ENCODE measurements around the gene PRSS53.

Gene PRSS53

DNA sequence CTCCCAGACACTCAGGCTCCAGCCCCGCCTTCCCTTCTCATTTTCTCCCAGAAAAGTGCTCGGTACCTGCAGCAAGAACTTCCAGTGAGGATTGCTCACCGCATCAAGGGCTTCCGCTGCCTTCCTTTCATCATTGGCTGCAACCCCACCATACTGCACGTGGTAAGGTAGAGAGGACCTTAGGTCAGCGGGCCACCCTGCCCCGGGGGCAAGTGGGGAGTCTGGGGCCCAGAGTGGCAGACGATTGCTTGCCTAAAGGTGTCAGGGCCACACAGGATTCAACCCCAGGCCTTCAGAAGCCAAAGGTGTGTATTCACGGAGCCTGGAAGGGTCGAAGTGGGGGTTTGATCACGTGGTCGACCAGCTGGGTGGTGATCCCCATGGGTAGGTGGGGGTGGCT lies 20.9 kb upstream of the PRSS53 start:
- Histone ChIP-seq H2BK120ac (ENCODE audit: insufficient read depth, low read length, poor library complexity) (no peak overlapping the region), H2BK12ac (ENCODE audit: low read length) (no peak overlapping the region), H3K36me3 (ENCODE audit: control insufficient read depth in 1 of 2, insufficient read depth in 2 of 2, low read length in 2 of 2) (peaks cover 36 to 40% of the 10 kb centered on the region in 2 experiments), H3K14ac (ENCODE audit: low read length) (no peak overlapping the region), H3K4ac (ENCODE audit: low read depth, low read length) (peak overlapping the region; percentile 12), H3K4me2 (ENCODE audit: low read length) (no peak overlapping the region), H3K27ac (ENCODE audit: low read depth, low read length) (no peak overlapping the region), H3K23ac (ENCODE audit: low read length) (no peak overlapping the region), H2BK5ac (ENCODE audit: low read depth, low read length, poor library complexity) (no peak overlapping the region), H3K18ac (ENCODE audit: low read length) (no peak overlapping the region), H2AK5ac (ENCODE audit: low read length) (no peak overlapping the region), H4K8ac (ENCODE audit: low read depth, low read length) (no peak overlapping the region), H3K4me3 (ENCODE audit: low read depth, low read length) (no peak overlapping the region), H3K4me1 (ENCODE audit: control insufficient read depth in 1 of 2, insufficient read depth in 2 of 2, low read length in 2 of 2) (peaks cover 0 to 14% of the 10 kb centered on the region in 2 experiments), H3K79me1 (ENCODE audit: low read length) (peaks cover 6% of the 10 kb centered on the region), H4K12ac (ENCODE audit: low read depth, low read length) (no peak overlapping the region), H4K91ac (ENCODE audit: low read depth, low read length) (no peak overlapping the region), H3K27me3 (ENCODE audit: insufficient read depth, low read length) (no peaks in the 10 kb centered on the region), H2AFZ (ENCODE audit: insufficient read depth, low read length, poor library complexity) (no peak overlapping the region), H3K9ac (ENCODE audit: low read length) (no peak overlapping the region), H3K79me2 (ENCODE audit: control insufficient read depth, insufficient read depth, low read length, poor library complexity) (peaks cover 6% of the 10 kb centered on the region), H3K9me3 (ENCODE audit: insufficient read depth, low read depth, low read length) (peaks cover 1% of the 10 kb centered on the region)
- no peak for DNase-seq
- no CpG with 5 or more reads among the region's 12 CpGs for WGBS (ENCODE audit: extremely low coverage, insufficient coverage, insufficient read length)

DNA sequence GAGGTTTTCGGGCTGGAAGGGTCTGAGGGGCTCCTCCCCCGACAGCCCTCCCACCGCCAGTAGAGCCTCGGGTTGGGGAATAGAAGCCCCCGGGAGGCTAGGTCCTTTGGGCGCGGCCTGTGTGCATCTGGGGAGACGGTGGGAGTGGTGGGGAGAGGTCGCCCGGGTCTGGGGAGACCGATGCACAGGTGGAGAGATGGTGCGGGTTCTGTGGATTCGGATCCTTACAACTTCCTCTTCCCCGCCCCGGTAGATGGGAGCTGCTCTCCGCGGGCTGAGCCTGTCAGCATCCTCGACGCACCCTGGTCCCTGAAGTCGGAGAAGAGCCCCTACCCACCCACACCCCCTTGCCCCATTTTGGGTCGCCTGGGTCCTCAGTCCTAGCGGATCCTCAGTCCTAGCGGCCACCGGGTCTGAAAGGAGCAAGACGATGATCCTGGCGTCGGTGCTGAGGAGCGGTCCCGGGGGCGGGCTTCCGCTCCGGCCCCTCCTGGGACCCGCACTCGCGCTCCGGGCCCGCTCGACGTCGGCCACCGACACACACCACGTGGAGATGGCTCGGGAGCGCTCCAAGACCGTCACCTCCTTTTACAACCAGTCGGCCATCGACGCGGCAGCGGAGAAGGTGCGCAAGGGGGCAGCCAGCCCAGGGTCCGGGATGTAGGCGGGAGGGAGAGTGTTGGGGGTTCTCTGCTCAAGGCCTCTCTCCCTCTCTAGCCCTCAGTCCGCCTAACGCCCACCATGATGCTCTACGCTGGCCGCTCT lies 20.2 kb upstream of the PRSS53 start:
- H3K23ac ChIP-seq (ENCODE audit: low read length): no peak overlapping the region
- peak overlapping the region; percentile 92 for H3K4me2 ChIP-seq (ENCODE audit: low read length)

GRCh38 chr16:31108035-31108793 lies 19.5 kb upstream of the PRSS53 start, which contains the start of gene BCKDK:
Gene BCKDK (plus strand): TSS chr16:31108386. CDS start chr16:31109224, 838 bp downstream.
- Histone ChIP-seq H3K14ac (ENCODE audit: low read length) (peak within 1 kb of the TSS; percentile 99), H4K12ac (ENCODE audit: low read depth, low read length) (peak within 1 kb of the TSS; percentile 96), H2BK12ac (ENCODE audit: low read length) (no peak within 1 kb of the TSS), H3K4me2 (ENCODE audit: low read length) (peak within 1 kb of the TSS; percentile 92), H4K91ac (ENCODE audit: low read depth, low read length) (peak within 1 kb of the TSS; percentile 97), H2BK120ac (ENCODE audit: insufficient read depth, low read length, poor library complexity) (peak within 1 kb of the TSS; percentile 94), H3K79me1 (ENCODE audit: low read length) (peaks cover 6% of the 10 kb centered on the region), H4K8ac (ENCODE audit: low read depth, low read length) (peak within 1 kb of the TSS; percentile 98), H3K18ac (ENCODE audit: low read length) (peak within 1 kb of the TSS; percentile 95), H3K4me1 (ENCODE audit: control insufficient read depth in 1 of 2, insufficient read depth in 2 of 2, low read length in 2 of 2) (peaks cover 0 to 14% of the 10 kb centered on the region in 2 experiments), H3K79me2 (ENCODE audit: control insufficient read depth, insufficient read depth, low read length, poor library complexity) (peaks cover 6% of the 10 kb centered on the region), H3K23ac (ENCODE audit: low read length) (no peak within 1 kb of the TSS), H3K9me3 (ENCODE audit: insufficient read depth, low read depth, low read length) (peaks cover 2% of the 10 kb centered on the region), H3K4ac (ENCODE audit: low read depth, low read length) (peak within 1 kb of the TSS; percentile 96), H3K9ac (ENCODE audit: low read length) (peak within 1 kb of the TSS; percentile 93), H3K27me3 (ENCODE audit: insufficient read depth, low read length) (no peaks in the 10 kb centered on the region), H3K36me3 (ENCODE audit: control insufficient read depth in 1 of 2, insufficient read depth in 2 of 2, low read length in 2 of 2) (peaks cover 36 to 40% of the 10 kb centered on the region in 2 experiments), H3K27ac (ENCODE audit: low read depth, low read length) (no peak within 1 kb of the TSS), H2AK5ac (ENCODE audit: low read length) (peak within 1 kb of the TSS; percentile 83), H2BK5ac (ENCODE audit: low read depth, low read length, poor library complexity) (peak within 1 kb of the TSS; percentile 78), H2AFZ (ENCODE audit: insufficient read depth, low read length, poor library complexity) (peak within 1 kb of the TSS; percentile 100), H3K4me3 (ENCODE audit: low read depth, low read length) (peak within 1 kb of the TSS; percentile 97)
- WGBS (ENCODE audit: extremely low coverage, insufficient coverage, insufficient read length): no CpG with 5 or more reads among the region's 68 CpGs
- peak in 1 of 2 donors; percentile 56 for DNase-seq

More for the DNA sequence above, 20.2 kb upstream of the PRSS53 start:
- peak overlapping the region; percentile 97 for H4K91ac ChIP-seq (ENCODE audit: low read depth, low read length)
- peak overlapping the region; percentile 94 for H2BK120ac ChIP-seq (ENCODE audit: insufficient read depth, low read length, poor library complexity)
- peaks cover 6% of the 10 kb centered on the region for H3K79me2 ChIP-seq (ENCODE audit: control insufficient read depth, insufficient read depth, low read length, poor library complexity)
- WGBS (ENCODE audit: extremely low coverage, insufficient coverage, insufficient read length): no CpG with 5 or more reads among the region's 57 CpGs
- peaks cover 0 to 14% of the 10 kb centered on the region in 2 experiments for H3K4me1 ChIP-seq (ENCODE audit: control insufficient read depth in 1 of 2, insufficient read depth in 2 of 2, low read length in 2 of 2)
- H3K14ac ChIP-seq (ENCODE audit: low read length): peak overlapping the region; percentile 99
- H3K4me3 ChIP-seq (ENCODE audit: low read depth, low read length): peak overlapping the region; percentile 97
- H3K27me3 ChIP-seq (ENCODE audit: insufficient read depth, low read length): no peaks in the 10 kb centered on the region
- H2AK5ac ChIP-seq (ENCODE audit: low read length): peak overlapping the region; percentile 83
- H3K27ac ChIP-seq (ENCODE audit: low read depth, low read length): no peak overlapping the region
- peaks cover 36 to 40% of the 10 kb centered on the region in 2 experiments for H3K36me3 ChIP-seq (ENCODE audit: control insufficient read depth in 1 of 2, insufficient read depth in 2 of 2, low read length in 2 of 2)
- peak overlapping the region; percentile 98 for H4K8ac ChIP-seq (ENCODE audit: low read depth, low read length)
- H2AFZ ChIP-seq (ENCODE audit: insufficient read depth, low read length, poor library complexity): peak overlapping the region; percentile 100
- no peak for DNase-seq
- peak overlapping the region; percentile 93 for H3K9ac ChIP-seq (ENCODE audit: low read length)
- peaks cover 6% of the 10 kb centered on the region for H3K79me1 ChIP-seq (ENCODE audit: low read length)
- H3K18ac ChIP-seq (ENCODE audit: low read length): peak overlapping the region; percentile 95
- peaks cover 1% of the 10 kb centered on the region for H3K9me3 ChIP-seq (ENCODE audit: insufficient read depth, low read depth, low read length)
- H2BK5ac ChIP-seq (ENCODE audit: low read depth, low read length, poor library complexity): no peak overlapping the region
- H2BK12ac ChIP-seq (ENCODE audit: low read length): no peak overlapping the region
- peak overlapping the region; percentile 96 for H4K12ac ChIP-seq (ENCODE audit: low read depth, low read length)
- H3K4ac ChIP-seq (ENCODE audit: low read depth, low read length): peak overlapping the region; percentile 96

GRCh38 chr16:31107465-31107867 lies 18.7 kb upstream of the PRSS53 start:
- Histone ChIP-seq H3K27me3 (ENCODE audit: insufficient read depth, low read length) (no peaks in the 10 kb centered on the region), H2BK120ac (ENCODE audit: insufficient read depth, low read length, poor library complexity) (no peak overlapping the region), H2BK12ac (ENCODE audit: low read length) (no peak overlapping the region), H3K23ac (ENCODE audit: low read length) (no peak overlapping the region), H3K14ac (ENCODE audit: low read length) (no peak overlapping the region), H3K36me3 (ENCODE audit: control insufficient read depth in 1 of 2, insufficient read depth in 2 of 2, low read length in 2 of 2) (peaks cover 33 to 34% of the 10 kb centered on the region in 2 experiments), H3K79me2 (ENCODE audit: control insufficient read depth, insufficient read depth, low read length, poor library complexity) (peaks cover 6% of the 10 kb centered on the region), H3K4ac (ENCODE audit: low read depth, low read length) (no peak overlapping the region), H3K4me2 (ENCODE audit: low read length) (no peak overlapping the region), H3K79me1 (ENCODE audit: low read length) (peaks cover 6% of the 10 kb centered on the region), H3K4me1 (ENCODE audit: control insufficient read depth in 1 of 2, insufficient read depth in 2 of 2, low read length in 2 of 2) (peaks cover 0 to 14% of the 10 kb centered on the region in 2 experiments), H4K8ac (ENCODE audit: low read depth, low read length) (no peak overlapping the region), H3K9me3 (ENCODE audit: insufficient read depth, low read depth, low read length) (peaks cover 3% of the 10 kb centered on the region), H2AFZ (ENCODE audit: insufficient read depth, low read length, poor library complexity) (no peak overlapping the region), H3K18ac (ENCODE audit: low read length) (no peak overlapping the region), H3K4me3 (ENCODE audit: low read depth, low read length) (no peak overlapping the region), H2AK5ac (ENCODE audit: low read length) (no peak overlapping the region), H3K9ac (ENCODE audit: low read length) (no peak overlapping the region), H2BK5ac (ENCODE audit: low read depth, low read length, poor library complexity) (no peak overlapping the region), H3K27ac (ENCODE audit: low read depth, low read length) (no peak overlapping the region), H4K91ac (ENCODE audit: low read depth, low read length) (no peak overlapping the region), H4K12ac (ENCODE audit: low read depth, low read length) (no peak overlapping the region)
- DNase-seq: no peak
- no CpG with 5 or more reads among the region's 6 CpGs for WGBS (ENCODE audit: extremely low coverage, insufficient coverage, insufficient read length)

All from trophoblast cell (in vitro differentiated cells and primary cell).